ENCODE results near the gene AHNAK2.
A peak's percentile ranks its signal among the peaks of the same experiment; 100 is the strongest.

- TF ChIP-seq CTCF (IDR thresholded peaks at IDR 0.05) (peak; percentile 69), EZH2 (IDR thresholded peaks at IDR 0.05; ENCODE audit: borderline replicate concordance, insufficient read depth, low read depth, low read length, poor library complexity, severe bottlenecking) (no peak)
These were observed 45.2 kb downstream of the AHNAK2 start for GRCh38 chr14:104932676-104933631.
